HEK293 (cell line): ENCODE results near the gene VASP.

ENCODE experiments used
- CTCF ChIA-PET: fragments of 350-600 bp; formaldehyde crosslinking; extraction: SDS; loops from one replicate; lab custom pipeline; 2021; ENCODE audit warnings: antibody characterized with exemption; lab: Yijun Ruan, JAX
- POLR2A ChIA-PET: fragments of 300-600 bp; formaldehyde crosslinking; extraction: SDS; loops from one replicate; lab custom pipeline; 2020; ENCODE audit warnings: antibody characterized with exemption, inconsistent platforms; lab: Yijun Ruan, JAX
- H3K27ac ChIP-seq: fragments of 200-500 bp; sonication (Bioruptor generic); 2 replicates; pipeline ENCODE4 v1.5.1; 2014; ENCODE audit warnings: low read depth, low read length, control low read depth, inconsistent platforms; ENCODE audit errors: extremely low read depth
- H3K36me3 ChIP-seq, 2 experiments: fragments of 200-500 bp in 1 of 2; sonication (Bioruptor generic) in 1 of 2; 1 replicate in 1 of 2; 2 replicates in 1 of 2; pipeline ENCODE4 v1.5.1; 2014 to 2017; ENCODE audit warnings: inconsistent platforms in 2 of 2, low read length in 2 of 2; ENCODE audit not compliant: control insufficient read depth in 2 of 2, insufficient read depth in 1 of 2
- H3K4me1 ChIP-seq: fragments of 200-500 bp; sonication (Bioruptor generic); 2 replicates; pipeline ENCODE4 v1.5.1; 2014; ENCODE audit warnings: mild to moderate bottlenecking, low read length, inconsistent platforms; ENCODE audit not compliant: control insufficient read depth, insufficient read depth
- H3K4me3 ChIP-seq: 2 replicates; pipeline ENCODE4 v1.5.1; 2011; ENCODE audit warnings: low read depth, mild to moderate bottlenecking, control low read depth, low read length, moderate library complexity
- H3K9me3 ChIP-seq: fragments of 200-500 bp; sonication (Bioruptor generic); 2 replicates; pipeline ENCODE4 v1.5.1; 2014; ENCODE audit warnings: low read depth, low read length, inconsistent platforms; ENCODE audit not compliant: control insufficient read depth, insufficient read depth
- GLIS2 ChIP-seq: fragments of 450-650 bp; formaldehyde crosslinking; IDR thresholded peaks from 2 replicates; pipeline ENCODE4 v1.5.1; 2016; ENCODE audit warnings: missing biosample characterization, missing genetic modification characterization
- SETDB1 ChIP-seq: IDR thresholded peaks from one replicate; pipeline ENCODE4 v1.6.1; 2017; ENCODE audit warnings: mild to moderate bottlenecking, low read length, moderate library complexity, mixed read lengths; ENCODE audit not compliant: insufficient read length
- ZNF112 ChIP-seq: fragments of 450-650 bp; formaldehyde crosslinking; IDR thresholded peaks from 2 replicates; pipeline ENCODE4 v1.5.0; 2017; ENCODE audit warnings: missing biosample characterization, missing genetic modification characterization
- ZNF132 ChIP-seq: fragments of 450-650 bp; formaldehyde crosslinking; IDR thresholded peaks from 2 replicates; pipeline ENCODE4 v1.5.1; 2017; ENCODE audit warnings: missing biosample characterization, missing genetic modification characterization, borderline replicate concordance
- ZNF16 ChIP-seq: fragments of 450-650 bp; formaldehyde crosslinking; IDR thresholded peaks from 2 replicates; pipeline ENCODE4 v1.5.1; 2016; ENCODE audit warnings: low read depth, missing biosample characterization, missing genetic modification characterization
- ZNF202 ChIP-seq: fragments of 450-650 bp; formaldehyde crosslinking; IDR thresholded peaks from 2 replicates; pipeline ENCODE4 v1.5.1; 2016; ENCODE audit warnings: missing biosample characterization, missing genetic modification characterization, borderline replicate concordance
- ZNF239 ChIP-seq: fragments of 450-650 bp; formaldehyde crosslinking; IDR thresholded peaks from 2 replicates; pipeline ENCODE4 v1.5.1; 2016; ENCODE audit warnings: missing biosample characterization, missing genetic modification characterization
- ZNF302 ChIP-seq: fragments of 450-650 bp; formaldehyde crosslinking; IDR thresholded peaks from 2 replicates; pipeline ENCODE4 v1.5.1; 2016; ENCODE audit warnings: missing biosample characterization, missing genetic modification characterization, low read depth
- ZNF362 ChIP-seq: fragments of 450-650 bp; formaldehyde crosslinking; IDR thresholded peaks from 2 replicates; pipeline ENCODE4 v1.5.1; 2016; ENCODE audit warnings: missing biosample characterization, missing genetic modification characterization
- ZNF561 ChIP-seq: fragments of 450-650 bp; IDR thresholded peaks from 2 replicates; pipeline ENCODE4 v1.5.1; 2018; ENCODE audit warnings: missing biosample characterization, missing genetic modification characterization, borderline replicate concordance
- ZNF571 ChIP-seq: fragments of 450-650 bp; formaldehyde crosslinking; IDR thresholded peaks from 2 replicates; pipeline ENCODE4 v1.5.0; 2017; ENCODE audit warnings: missing biosample characterization, missing genetic modification characterization
- ZNF580 ChIP-seq: fragments of 450-650 bp; formaldehyde crosslinking; IDR thresholded peaks from 2 replicates; pipeline ENCODE4 v1.5.1; 2016; ENCODE audit warnings: missing biosample characterization, missing genetic modification characterization
- ZNF623 ChIP-seq: fragments of 450-650 bp; formaldehyde crosslinking; IDR thresholded peaks from 2 replicates; pipeline ENCODE4 v1.5.1; 2016; ENCODE audit warnings: missing biosample characterization, missing genetic modification characterization
- ZNF658 ChIP-seq: fragments of 450-650 bp; formaldehyde crosslinking; IDR thresholded peaks from 2 replicates; pipeline ENCODE4; 2016; ENCODE audit warnings: missing biosample characterization, missing genetic modification characterization
- TF ChIP-seq, protein P1 (sequence below): fragments of 450-650 bp; formaldehyde crosslinking; IDR thresholded peaks from 2 replicates; pipeline ENCODE4 v1.5.1; 2017; ENCODE audit warnings: missing biosample characterization, mild to moderate bottlenecking, missing genetic modification characterization, moderate library complexity
- TF ChIP-seq, protein P2 (sequence below): fragments of 450-650 bp; formaldehyde crosslinking; IDR thresholded peaks from 2 replicates; pipeline ENCODE4 v1.5.1; 2017; ENCODE audit warnings: missing biosample characterization, missing genetic modification characterization
- TF ChIP-seq, protein P3 (sequence below): fragments of 450-650 bp; formaldehyde crosslinking; IDR thresholded peaks from 2 replicates; pipeline ENCODE4 v1.5.1; 2016; ENCODE audit warnings: missing biosample characterization, missing genetic modification characterization
- TF ChIP-seq, protein P4 (sequence below): fragments of 450-650 bp; formaldehyde crosslinking; IDR thresholded peaks from 2 replicates; pipeline ENCODE4 v1.5.0; 2017; ENCODE audit warnings: missing biosample characterization, missing genetic modification characterization, borderline replicate concordance

The VASP gene

GRCh38 chr19:45505151-45505995 is 1.9 kb upstream of the VASP start:
- POLR2A ChIA-PET = no interaction called here
- CTCF ChIA-PET = interaction anchor here (0.6 to 2.6 kb wide), 15 partner anchors 9 to 744 kb away, joined by 3 to 19 read pairs (median 3); no protein-coding TSS in a partner anchor
- no peak overlapping the region for H3K4me3 ChIP-seq
- H3K9me3 ChIP-seq = no peaks in the 10 kb centered on the region
- H3K36me3 ChIP-seq = no peaks in the 10 kb centered on the region
- TF ChIP-seq ZNF623 (tag by site-specific recombination) = no peak
- TF ChIP-seq, protein P1, sequence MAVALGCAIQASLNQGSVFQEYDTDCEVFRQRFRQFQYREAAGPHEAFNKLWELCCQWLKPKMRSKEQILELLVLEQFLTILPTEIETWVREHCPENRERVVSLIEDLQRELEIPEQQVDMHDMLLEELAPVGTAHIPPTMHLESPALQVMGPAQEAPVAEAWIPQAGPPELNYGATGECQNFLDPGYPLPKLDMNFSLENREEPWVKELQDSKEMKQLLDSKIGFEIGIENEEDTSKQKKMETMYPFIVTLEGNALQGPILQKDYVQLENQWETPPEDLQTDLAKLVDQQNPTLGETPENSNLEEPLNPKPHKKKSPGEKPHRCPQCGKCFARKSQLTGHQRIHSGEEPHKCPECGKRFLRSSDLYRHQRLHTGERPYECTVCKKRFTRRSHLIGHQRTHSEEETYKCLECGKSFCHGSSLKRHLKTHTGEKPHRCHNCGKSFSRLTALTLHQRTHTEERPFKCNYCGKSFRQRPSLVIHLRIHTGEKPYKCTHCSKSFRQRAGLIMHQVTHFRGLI = peak; percentile 64; the same call in 1 of the 2 replicates
- TF ChIP-seq, all 188 proteins: peak for 1
- H3K27ac ChIP-seq = no peak overlapping the region
- H3K4me1 ChIP-seq = peaks cover 15% of the 10 kb centered on the region

DNA sequence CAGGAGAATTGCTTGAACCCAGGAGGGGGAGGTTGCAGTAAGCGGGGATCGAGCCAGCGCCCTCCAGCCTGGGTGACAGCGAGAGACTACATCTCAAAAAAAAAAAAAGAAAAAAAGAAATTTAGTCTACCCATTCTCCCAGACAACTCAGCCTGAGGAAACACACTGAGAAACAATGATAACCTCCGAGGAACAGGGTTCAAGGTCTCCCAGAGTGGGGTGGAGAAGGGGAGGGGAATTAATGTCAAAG is 1.4 kb upstream of the VASP start:
- ChIA-PET POLR2A (no interaction called here), CTCF (interaction anchor here (0.6 to 2.6 kb wide), 11 partner anchors 10 to 744 kb away, joined by 3 to 19 read pairs (median 3); no protein-coding TSS in a partner anchor)
- peak overlapping the region; percentile 67; the same call in 1 of the 2 replicates for H3K27ac ChIP-seq

GRCh38 chr19:45506246-45506988 is 862 bp upstream of the VASP start:
- Histone ChIP-seq H3K9me3 (no peaks in the 10 kb centered on the region), H3K36me3 (no peaks in the 10 kb centered on the region), H3K4me3 (peak overlapping the region; percentile 87), H3K4me1 (peaks cover 15% of the 10 kb centered on the region), H3K27ac (peak overlapping the region; percentile 67)
- POLR2A ChIA-PET = interaction anchor here (0.5 kb wide), 1 partner anchor 18 kb away, joined by 4 read pairs; no protein-coding TSS in a partner anchor
- CTCF ChIA-PET = interaction anchor here (0.6 to 2.6 kb wide), 9 partner anchors 10 to 743 kb away, joined by 3 to 19 read pairs (median 3); no protein-coding TSS in a partner anchor
- TF ChIP-seq ZNF16 (tag by site-specific recombination) (no peak), SETDB1 (no peak), ZNF202 (tag by site-specific recombination) (no peak), ZNF302 (tag by site-specific recombination) (no peak), ZNF112 (tag by site-specific recombination) (no peak), GLIS2 (tag by site-specific recombination) (peak; percentile 97), ZNF580 (tag by site-specific recombination) (no peak), ZNF239 (tag by site-specific recombination) (no peak), ZNF132 (tag by site-specific recombination) (no peak)
- TF ChIP-seq, protein P2, sequence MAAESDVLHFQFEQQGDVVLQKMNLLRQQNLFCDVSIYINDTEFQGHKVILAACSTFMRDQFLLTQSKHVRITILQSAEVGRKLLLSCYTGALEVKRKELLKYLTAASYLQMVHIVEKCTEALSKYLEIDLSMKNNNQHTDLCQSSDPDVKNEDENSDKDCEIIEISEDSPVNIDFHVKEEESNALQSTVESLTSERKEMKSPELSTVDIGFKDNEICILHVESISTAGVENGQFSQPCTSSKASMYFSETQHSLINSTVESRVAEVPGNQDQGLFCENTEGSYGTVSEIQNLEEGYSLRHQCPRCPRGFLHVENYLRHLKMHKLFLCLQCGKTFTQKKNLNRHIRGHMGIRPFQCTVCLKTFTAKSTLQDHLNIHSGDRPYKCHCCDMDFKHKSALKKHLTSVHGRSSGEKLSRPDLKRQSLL = peak; percentile 60; the same call in 1 of the 2 replicates
- TF ChIP-seq, protein P3, sequence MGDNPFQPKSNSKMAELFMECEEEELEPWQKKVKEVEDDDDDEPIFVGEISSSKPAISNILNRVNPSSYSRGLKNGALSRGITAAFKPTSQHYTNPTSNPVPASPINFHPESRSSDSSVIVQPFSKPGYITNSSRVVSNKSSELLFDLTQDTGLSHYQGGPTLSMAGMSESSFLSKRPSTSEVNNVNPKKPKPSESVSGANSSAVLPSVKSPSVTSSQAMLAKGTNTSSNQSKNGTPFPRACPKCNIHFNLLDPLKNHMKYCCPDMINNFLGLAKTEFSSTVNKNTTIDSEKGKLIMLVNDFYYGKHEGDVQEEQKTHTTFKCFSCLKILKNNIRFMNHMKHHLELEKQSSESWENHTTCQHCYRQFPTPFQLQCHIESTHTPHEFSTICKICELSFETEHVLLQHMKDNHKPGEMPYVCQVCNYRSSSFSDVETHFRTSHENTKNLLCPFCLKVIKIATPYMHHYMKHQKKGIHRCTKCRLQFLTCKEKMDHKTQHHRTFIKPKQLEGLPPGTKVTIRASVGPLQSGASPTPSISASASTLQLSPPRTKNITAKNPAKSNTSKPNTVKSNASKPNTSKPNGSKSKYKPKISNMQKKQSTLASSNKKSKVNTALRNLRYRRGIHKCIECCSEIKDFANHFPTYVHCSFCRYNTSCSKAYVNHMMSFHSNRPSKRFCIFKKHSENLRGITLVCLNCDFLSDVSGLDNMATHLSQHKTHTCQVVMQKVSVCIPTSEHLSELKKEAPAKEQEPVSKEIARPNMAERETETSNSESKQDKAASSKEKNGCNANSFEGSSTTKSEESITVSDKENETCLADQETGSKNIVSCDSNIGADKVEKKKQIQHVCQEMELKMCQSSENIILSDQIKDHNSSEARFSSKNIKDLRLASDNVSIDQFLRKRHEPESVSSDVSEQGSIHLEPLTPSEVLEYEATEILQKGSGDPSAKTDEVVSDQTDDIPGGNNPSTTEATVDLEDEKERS = no peak
- TF ChIP-seq, protein P4, sequence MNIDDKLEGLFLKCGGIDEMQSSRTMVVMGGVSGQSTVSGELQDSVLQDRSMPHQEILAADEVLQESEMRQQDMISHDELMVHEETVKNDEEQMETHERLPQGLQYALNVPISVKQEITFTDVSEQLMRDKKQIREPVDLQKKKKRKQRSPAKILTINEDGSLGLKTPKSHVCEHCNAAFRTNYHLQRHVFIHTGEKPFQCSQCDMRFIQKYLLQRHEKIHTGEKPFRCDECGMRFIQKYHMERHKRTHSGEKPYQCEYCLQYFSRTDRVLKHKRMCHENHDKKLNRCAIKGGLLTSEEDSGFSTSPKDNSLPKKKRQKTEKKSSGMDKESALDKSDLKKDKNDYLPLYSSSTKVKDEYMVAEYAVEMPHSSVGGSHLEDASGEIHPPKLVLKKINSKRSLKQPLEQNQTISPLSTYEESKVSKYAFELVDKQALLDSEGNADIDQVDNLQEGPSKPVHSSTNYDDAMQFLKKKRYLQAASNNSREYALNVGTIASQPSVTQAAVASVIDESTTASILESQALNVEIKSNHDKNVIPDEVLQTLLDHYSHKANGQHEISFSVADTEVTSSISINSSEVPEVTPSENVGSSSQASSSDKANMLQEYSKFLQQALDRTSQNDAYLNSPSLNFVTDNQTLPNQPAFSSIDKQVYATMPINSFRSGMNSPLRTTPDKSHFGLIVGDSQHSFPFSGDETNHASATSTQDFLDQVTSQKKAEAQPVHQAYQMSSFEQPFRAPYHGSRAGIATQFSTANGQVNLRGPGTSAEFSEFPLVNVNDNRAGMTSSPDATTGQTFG = no peak

More for the DNA sequence above, 1.4 kb upstream of the VASP start:
- Histone ChIP-seq H3K9me3 (no peaks in the 10 kb centered on the region), H3K4me3 (no peak overlapping the region), H3K36me3 (no peaks in the 10 kb centered on the region), H3K4me1 (peaks cover 15% of the 10 kb centered on the region)
- TF ChIP-seq ZNF658 (tag by site-specific recombination) = no peak
- TF ChIP-seq ZNF571 (tag by site-specific recombination) = no peak
- TF ChIP-seq ZNF362 (tag by site-specific recombination) = 0 out of 2 replicates have a peak, but pooled peaks have one; percentile 28
- TF ChIP-seq SETDB1 = no peak
- no peak for TF ChIP-seq ZNF561 (tag by site-specific recombination)
